ENCODE results near the gene NANOS2.

NANOS2 gene

DNA sequence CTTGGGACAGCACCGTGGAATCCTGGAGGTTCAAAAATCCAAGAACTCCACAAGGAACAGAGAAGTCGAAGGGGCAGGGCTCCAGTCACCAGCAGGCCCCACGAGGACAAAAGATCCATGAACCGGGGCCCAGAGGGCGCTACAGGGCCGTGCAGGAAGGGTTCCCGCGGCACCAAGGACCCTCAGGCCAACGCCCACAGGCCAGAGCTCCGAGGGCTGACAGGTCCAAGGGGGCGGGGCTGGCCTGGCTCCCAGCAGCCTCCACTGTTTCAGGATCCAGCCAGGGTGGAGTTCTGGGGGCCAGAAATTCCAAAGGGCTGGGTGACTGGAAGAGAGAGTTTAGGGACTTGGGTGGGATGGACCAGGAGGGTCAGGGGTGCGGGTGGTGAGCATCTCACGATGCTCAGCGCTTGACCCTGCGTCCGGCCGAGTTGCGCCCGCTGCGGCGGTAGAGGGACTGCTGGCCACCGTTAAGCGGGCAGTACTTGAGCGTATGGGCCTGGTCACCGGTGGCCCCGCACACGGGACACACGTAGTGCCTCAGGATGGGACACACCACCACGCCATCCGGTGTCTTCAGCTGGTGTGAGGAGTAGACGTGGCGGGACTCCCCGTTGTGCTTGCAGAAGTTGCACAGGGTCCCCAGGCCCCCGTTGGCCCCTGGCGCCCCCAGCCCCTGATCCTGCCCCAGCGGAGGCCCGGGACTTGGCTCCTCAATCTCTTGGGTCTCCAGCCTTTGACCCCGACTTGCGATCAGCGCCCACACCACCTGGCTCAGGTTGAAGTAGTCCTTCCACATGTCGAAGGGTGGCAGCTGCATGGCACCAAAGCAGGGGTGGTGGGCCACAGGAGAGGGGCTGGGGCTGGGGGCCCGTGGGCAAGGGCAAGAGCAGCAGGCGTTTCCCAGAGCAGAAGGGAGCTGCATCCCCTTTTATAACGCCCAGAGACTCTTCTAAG is at the start of gene NANOS2:
NANOS2 (minus strand) TSS at position 905 of the 957 bp plus-strand sequence; CDS start at position 820, 85 bp downstream.
- DNase-seq, result peak; percentile 26

DNA sequence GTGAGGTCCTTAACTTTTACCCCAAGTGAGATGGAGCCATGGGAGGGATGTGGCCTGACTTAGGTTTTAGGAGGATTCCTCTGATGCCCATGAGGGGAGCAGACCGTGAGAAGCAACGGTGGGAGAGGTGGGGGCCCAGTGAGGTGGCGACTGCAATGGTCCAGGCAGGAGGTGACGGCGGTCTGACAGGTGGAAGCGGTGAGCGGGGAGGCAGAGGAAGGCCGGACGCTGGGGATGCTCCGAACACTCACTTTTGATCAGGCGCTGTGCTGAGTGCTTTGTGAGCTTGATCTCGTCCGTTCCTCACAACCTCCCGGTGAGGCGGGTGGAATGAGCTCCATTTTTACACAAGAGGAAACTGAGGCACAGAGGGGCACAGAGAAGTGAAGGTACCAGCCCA is 47.4 kb upstream of the NANOS2 start:
- DNase-seq, result no peak

DNA sequence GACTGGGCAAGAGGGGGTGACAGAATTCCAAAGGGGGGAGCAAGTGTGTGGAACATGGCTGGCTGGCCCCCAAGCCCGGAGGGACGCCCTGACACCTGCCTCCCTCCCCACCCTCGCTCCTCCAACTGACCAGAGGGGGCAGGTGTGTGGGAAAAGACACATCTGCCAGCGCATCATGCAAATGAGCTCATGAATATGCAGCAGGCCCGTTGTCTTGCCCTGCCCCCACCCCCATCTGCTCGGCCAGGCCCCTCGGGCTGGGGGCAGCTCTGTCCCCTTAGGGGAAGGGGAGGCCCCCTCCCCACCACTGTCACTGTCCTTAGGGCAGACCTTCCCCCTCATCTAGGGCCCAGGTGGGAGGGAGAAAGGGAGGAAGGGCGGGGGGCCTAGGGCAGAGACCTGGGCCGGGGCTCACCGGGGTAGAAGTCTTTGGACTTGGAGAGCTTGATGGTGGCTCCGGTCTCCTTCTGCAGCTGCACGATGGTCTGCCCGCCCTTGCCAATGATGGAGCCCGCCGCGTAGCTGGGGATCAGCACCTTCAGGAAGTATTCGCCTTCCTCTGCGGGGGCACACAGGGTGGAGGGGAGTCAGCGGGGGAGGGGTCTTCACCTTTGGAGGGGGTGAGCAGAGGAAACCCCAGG is 46.1 kb upstream of the NANOS2 start:
- DNase-seq, result peak; percentile 32

DNA sequence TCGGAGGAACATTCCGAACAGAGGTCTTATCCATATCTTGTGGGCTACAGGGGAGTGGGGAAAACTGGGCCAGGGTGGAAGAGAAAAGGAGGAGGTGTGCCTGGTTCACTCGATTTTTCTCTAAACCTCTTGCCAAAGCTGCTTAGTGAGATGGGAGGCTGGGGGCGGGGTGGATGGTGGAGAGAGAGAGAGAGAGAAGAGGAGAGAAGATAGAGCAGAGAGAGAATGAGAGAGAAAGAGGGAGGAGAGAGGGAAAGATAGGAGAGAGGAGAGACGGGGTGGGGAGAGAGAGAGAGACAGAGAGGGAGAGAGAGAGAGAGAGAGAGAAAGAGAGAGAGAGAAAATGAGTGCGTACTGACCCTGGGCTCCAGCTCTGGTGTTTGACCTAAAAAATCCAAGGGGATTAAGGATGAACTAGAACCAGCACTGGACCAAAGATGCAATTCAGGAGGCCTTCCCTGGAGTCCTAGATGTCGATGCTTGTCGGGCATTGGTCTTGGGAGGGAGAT is 45.0 kb upstream of the NANOS2 start:
- no peak for DNase-seq

DNA sequence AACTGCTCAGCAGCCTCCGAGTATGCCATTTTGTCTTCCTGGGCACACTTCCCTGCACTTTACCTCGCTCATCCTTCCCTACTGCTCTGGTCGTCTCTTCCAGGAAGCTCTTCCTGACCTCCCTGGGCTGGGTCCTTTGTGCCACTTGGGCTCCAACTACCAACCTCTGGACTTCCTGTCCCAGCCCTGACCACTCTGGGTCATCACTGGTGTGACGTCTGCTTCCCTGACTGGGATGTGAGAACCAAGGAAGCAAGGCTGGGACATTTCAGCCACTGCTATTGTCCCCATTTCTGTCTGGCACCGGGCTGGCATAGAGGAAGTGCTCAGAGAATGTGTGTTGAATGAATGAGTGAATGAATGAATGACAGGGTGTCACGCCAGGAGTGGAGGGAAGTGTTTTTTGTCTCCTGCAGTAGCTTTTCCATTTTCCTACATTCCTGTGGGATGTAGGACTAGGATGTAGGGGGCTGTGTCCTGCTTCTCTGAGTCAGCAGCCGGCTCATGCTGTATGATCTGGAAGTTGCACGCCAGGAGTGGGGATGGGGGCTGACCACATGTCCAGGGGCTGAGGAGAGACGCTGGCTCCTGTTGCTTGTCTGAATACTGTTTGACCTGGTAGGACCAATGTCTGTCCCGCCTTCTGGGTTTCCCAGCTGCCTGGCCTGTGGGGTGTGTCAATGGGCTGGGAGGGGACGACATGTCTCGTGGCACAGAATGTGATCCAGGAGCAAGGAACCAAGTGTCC is 44.4 kb upstream of the NANOS2 start:
- no peak for DNase-seq

DNA sequence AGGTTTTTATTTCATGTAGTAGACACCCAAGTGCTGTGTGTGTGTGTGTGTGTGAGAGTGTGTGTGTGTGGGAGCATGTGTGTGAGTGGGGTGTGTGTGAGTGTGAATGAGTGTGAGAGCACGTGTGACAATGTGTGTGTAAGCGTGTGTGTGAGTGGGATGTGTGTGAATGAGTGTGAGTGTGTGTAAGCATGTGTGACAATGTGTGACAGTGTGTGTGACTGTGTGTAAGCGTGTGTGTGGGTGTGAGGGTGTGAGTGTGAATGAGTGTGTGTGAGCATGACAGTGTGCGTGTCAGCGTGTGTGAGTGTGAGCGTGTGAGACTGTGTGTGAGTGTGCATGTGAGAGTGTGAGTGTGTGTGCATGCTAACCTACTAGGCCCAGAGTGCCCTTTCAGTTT is 43.7 kb upstream of the NANOS2 start:
- DNase-seq, result no peak

DNA sequence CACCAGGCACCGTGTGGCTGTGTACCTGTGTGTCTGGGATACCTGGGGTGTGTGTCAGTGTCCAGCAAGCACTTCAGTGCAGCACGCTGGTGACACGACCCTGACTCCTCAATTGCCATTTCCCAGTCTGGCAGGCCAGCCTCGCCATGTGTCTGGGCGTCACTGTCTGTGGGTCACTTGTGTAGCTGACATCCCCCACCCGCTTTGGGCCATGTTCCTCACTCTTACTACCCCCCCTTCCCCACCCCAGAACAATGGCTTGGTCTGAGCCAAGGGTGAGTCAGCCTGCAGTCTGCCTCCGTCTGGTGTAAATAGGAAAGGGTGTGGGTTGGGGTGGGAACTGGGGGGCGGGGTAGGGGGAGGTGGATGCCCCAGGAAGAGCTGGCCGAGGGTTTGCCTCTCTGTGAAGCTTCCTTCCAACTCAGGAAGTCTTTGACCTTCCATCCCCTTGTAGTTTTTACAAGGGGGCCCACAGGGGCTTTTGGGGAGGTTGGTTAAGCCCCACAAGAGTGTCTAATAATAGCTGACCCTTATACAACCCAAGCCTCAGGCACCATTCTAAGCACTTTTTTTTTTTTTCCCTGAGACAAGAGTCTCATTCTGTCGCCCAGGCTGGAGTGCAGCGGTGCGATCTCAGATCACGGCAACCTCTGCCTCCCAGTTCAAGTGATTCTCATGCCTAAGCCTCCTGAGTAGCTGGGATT is 41.5 kb upstream of the NANOS2 start:
- DNase-seq, result no peak

DNA sequence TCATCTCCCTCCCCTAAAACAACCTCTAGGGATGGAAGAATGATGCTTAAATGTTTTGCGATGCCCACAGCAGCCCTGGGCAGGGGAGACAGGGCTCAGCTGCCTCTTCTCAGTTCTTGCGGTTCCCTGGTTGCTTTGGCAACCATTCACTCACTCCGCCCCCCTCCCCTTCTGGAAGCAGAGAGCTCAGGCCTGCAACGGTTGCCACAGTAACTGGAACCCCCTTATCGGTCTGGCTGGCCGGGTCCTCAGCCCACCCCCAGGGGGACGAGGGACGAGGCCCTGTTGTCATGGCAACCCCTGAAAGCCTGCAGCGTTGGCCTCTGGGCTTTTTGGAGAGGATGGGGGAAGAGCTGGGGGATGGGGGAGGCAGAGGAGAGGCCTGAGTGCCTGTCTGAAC is 39.6 kb upstream of the NANOS2 start:
- peak; percentile 31 for DNase-seq

DNA sequence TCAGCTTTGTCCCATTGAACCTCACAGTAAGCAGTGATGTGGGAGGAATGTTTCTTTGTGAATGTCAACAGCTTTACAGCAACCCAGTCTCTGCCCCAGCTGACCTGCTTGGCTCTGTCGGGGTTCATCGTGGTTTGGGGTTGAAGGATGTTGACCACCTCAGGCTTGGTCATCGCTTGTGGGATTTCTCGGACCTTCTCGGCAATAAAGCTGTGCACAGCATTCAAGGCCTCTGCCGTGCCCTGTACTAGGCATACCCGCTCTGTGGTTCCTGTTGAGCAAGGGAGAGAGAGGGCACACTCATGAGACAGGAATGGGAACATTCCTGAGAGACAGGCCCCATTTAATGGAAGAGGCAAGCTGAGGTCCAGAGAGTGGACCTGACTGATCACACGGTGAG is 39.1 kb upstream of the NANOS2 start:
- DNase-seq, result no peak

DNA sequence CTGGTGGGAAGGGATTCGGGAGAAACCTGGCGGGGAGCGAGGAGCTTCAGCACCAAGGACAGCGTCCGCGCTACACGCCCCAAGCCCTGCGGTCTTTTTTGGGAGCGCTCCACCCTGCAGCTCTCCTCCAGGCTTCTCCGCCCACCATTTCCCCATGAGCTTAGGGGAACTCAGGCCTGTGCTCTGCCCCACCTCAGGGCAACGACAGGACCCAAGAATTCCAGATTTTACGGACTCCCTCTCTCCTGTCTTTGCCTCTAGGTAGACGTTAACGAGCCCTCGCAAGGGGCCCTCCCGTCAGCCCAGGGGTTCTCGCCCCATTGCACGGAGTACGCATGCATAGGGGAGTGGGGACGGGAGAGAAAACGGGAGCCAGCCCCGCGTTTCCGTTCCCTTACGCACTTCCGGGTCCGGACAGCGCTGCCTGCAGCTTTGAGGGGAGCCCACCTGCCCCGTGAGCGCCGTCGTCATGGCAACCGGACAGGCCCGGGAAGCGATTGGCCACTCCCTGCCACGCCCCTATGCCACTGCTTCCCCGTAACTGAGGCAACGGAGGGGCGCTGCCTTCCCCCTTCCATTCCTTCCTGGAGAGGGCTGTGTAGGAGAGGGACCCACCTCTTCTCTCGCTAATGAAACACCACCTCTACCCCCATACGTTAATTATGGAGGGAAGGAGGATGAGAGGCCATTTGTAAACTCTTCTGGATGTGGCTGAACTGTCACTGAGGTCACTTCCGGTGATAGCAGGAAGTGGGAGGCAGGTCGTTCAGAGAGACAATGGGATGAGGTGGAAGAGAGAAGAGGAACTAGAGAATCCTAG is 38.3 kb upstream of the NANOS2 start:
- peak; percentile 97 for DNase-seq

DNA sequence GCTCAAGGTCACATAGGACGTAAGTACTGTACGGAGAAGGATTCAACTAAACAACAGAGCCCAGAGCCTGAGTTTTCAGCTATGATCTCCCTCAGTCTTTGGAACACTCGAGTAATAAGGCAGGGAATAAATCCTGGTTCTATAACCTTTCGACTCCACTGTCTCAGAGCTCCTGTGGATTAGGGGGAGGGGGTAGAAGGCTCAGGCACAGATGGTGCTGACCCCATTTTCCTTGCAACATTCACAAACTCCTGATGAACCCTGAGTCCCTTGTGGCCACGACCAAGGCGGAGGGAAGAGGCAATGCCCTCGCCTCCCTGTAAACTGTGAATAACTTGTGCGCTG is 37.7 kb upstream of the NANOS2 start:
- DNase-seq, result no peak

DNA sequence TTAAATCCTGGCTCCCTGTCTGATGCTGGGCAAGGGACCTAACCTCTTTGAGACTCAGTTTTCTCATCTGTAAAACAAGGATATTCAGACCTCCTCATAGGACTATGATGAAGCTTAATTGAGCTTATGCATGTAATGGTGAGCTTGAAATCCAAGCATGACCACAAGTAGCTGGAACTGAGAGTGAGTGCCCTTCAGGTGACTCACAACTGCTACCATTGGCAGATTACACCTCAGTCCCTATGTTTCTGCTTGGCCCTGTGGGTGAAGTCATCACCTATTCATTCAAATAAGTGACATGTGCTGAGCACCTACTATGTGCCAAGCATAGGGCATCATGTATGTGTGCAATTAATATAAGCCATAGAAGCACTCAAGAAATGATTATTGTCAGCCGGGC is 33.3 kb upstream of the NANOS2 start:
- DNase-seq, result no peak

DNA sequence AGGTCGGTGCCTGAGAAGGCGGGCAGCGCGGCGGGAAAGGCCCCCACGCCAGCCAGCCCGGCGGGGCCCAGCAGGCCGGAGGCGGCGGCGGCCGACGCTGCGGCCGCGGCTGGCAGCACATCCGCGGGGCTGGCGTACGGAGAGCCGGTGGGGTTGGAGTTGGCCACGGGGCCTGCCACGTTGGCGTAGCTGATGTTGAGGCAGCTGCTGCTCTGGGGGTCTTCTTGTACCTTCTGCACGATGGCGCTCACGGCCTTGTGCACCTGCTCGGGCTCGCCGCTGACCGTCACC is 25.9 kb upstream of the NANOS2 start:
- DNase-seq, result no peak

DNA sequence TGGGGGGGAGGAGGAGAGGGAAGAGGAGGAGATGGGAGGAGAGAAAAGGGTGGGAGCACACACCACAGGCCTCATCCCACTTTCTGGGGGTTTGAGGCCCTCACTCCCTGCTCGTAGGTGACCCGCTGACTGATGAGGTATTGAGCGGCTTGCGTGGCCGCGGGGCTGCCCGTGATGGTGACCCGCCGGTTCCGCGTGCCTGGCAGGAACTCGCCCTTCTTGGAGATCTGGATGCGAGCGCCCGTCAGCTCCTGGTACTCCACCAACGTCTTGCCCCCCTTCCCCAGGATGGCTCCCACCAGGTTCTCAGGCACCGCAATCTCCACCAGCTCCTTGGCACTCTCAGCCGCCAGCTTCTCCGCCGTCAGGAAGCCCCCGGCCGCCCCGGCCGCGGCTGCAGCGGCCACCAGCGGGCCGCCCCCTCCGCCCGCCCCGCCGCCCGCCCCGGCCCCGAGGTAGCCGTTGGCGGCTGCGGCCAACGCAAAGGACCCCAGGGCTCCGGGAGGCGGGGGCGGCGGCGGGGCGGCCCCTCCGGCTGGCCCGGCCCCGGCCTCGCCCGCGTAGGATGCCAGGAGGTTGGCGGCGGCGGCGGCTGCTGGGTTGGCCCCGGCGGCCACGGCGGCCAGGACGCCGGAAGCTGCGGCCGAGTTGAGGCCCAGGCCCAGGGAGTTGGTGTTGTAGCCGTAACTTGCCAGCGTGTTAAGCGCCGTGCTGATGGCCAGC is 25.4 kb upstream of the NANOS2 start:
- no peak for DNase-seq

DNA sequence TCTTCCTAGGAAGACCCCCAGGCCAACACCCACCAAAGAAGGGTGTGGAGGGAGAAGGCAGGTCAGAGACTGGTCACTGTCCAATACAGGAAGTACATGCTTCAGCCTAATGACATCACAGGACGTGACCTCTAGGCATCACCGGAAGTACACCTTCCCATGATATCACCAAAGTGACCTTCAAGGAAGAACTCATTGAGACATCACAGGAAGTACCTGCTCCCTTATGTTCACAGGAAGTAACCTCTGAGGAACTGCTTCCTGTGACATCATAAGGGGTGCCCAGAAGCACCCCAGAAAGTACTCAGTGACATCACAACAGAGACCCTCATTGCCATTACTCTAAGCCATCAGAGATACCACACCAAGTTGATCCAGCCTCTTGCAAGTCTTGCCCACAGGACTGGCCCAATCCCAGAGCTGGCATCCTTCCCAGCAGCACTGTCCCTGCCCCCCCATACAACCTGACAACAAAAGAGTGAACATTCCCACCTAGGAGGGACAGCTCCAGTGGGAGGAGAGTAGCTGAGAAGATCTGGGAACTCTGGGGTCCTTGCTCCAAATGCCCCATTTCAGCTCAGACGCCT is 24.2 kb upstream of the NANOS2 start:
- no peak for DNase-seq

DNA sequence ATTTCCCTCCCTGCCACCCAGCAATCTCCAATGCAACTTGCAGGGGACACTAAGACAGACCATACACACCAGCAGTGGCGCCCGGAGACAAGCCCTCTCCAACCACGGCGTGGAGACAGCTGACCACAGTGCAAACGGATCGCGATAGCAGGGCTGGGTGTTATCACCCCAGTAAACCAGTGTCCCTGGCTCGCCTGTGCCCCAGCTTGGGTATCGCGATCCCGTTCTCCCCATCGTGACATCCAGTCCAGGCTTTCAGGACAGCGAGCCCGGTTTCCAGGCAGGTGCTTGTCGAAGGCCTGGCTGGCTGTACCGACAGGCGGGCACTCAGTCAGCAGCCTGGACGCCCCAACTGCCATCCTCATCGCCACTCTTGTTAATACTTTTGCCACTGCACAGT is 20.7 kb upstream of the NANOS2 start:
- DNase-seq, result no peak

DNA sequence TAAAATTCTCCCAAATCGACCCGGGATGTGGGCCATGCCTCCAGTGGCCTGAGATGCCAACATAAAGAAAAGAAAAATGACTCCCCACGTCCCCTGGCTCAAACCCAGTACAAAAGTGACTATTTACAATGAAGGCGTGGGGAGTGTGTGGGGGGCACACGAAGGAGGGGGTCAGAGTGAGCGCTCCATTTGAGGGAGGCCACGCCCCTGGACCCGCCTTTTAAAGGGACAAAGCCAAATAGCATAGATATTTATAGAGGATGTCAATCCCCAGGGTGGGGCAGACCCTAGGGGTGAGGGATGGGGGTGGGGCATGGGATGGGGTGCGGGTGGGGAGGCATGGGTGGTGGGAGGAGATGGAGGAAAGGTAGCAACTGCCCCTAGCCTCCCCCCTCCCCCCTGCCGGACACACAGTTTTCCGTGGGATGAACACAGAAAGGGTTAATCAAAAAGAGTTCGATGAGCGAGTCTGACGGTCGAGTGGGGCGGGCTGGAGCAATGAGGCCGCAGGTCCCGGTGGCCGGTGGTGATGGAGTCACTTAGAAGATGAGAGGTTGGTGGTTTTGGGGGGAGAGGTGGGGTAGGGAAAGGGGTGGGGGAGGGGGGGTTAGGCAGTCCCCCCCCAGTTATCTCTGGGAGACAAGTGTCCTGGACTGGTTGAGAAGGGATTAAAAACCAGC is 20.1 kb upstream of the NANOS2 start:
- DNase-seq, result no peak

DNA sequence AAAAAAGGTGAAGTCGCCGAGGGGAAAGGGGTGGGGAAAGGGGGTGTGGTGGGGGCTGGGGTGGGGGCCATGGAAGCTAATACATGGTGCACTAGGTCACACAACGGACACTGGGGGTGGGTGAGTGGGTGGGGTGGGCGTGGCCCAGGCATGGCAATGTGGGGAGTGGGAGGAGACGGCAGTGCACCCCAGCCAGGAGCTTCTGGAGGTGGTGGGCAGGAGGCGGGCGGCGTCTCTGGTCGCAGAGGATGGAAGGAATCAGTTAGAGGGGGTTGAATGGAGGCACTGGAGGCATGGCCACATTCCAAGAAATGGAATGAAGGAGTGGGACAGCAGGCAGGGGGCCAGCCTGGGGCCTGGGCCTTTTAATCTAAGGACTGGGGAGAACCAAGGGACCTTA is 19.2 kb upstream of the NANOS2 start:
- no peak for DNase-seq

DNA sequence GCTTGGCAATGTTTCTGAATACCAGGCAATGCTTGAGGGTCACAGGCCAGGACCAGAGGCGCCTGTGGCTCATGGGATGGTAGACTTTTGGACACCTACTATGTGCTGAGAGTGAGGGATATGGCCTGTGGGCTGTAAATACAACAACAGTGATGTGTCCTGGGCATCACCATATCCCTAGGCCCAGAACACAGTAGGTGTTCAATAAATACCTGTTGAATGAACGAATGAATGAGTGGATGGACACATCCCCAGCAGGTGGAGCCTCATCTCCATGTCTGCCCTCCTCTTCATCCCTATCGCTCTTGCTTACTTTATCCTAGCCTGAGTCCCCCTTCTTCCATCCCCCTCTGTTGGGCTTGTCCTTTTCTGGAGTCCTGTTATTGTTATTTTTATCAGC is 16.5 kb upstream of the NANOS2 start:
- DNase-seq, result no peak

DNA sequence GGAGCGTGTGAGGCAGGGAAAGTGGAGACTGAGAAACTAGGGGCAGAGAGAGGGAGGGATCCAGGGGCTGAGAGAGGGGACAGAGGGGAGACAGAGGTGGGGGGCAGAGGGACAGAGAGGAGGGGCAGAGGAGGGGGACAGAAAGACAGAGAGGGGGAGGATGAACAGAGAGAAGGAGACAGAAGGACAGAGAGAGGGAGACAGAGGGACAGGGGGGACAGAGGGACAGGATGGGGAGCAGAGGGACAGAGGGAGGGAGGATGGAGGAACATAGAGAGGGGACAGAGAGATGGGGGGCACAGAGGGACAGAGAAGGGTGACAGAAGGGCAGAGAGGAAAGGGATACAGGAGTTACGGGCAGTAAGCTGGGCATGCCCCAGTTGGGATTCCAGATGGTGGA is 14.7 kb upstream of the NANOS2 start:
- DNase-seq, result no peak

Measured in NCI-H69 (cell line).